HUDEP-2 (cell line): ENCODE results near the gene STAT5B.

ENCODE experiments used
- DNase-seq, 76 experiments: peaks; one replicate each; lab custom pipeline; 2025; ENCODE audit not compliant: unreplicated experiment in 76 of 76; lab: John Stamatoyannopoulos, UW

STAT5B gene

DNA sequence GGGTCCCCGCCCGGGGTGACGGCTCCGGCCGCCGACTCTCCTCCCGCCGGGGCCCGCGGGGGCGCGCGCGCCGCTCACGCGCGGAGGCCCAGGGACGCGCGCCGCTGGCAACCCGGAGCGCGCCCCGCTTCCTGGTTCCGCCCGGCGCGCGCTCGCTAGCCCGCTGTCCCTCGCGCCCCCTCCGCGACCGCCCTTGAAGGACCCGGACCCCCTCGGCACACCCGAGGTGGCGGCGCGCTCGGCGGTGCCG is at the start of gene STAT5B:
TSS of gene STAT5B (minus strand) at position 33 of the 250 bp plus-strand sequence. CDS start 44,264 bp downstream, outside the sequence.
- DNase-seq = peak in 51 of 76 experiments; percentile 10 to 71 (median 47)

DNA sequence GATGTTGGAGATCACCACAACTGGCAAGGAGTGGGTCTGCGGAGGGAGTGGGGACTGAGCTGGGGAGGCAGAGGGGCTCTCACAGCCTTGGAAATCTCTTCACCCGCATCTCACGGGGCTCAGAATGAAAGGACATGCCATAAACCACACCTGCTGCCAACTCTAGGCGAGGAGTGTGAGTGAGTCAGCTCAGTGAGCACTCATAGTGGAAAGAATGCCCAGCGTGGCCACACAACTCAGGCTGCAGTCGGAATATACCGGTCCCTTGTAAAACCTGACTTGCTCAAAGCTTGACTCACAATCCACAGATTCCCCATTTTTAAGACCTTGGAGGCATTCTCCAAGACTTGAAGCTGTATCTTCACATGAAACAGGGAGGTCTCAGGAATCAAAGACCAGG is 48.8 kb upstream of the STAT5B start:
- DNase-seq = peak in 2 of 76 experiments; percentile 11 to 42

DNA sequence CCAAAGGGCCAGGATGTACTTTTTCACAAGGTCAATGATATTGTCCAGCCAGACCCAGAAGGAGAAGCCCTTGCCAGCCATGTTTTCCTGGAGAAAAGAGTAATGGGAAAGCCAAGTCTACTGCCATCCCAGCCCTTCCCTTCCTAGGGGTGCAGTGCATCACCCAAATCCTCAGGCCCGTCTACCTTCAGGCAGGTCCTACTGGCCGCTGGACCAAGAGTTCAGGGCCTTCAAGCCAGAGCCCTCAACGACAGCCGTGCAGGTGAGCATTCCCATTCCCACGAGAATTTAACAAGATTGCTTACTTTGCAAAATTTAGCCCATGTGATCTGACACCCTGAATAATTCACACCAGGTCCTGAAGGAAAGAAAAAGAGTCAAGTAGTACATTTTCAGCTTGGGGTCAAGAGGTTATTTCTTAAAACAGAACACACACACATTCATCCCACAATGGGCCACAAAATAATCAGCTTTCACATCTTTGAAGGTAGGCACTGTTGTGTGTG is 47.1 kb upstream of the STAT5B start:
- DNase-seq = no peak

GRCh38 chr17:42322382-42323267 is 46.4 kb upstream of the STAT5B start:
- DNase-seq = peak in 75 of 76 experiments; percentile 13 to 96 (median 88)

DNA sequence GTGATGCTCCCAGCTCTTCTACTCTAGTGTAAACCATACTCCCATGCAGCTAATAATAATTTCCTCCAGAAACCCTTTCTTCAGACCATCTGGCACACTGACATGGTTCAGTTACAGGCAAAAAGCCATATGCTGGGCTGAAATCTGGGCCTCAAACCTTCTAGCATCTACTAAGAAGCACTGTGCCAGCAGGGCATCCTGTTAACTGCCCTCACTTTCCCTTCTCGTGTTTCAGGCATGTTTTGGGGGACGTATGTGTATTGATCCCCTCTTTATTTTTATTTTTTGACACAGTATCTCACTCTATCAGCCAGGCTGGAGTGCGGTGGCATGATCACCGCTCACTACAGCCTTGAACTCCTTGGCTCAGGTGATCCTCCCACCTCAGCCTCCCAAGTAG is 45.4 kb upstream of the STAT5B start:
- DNase-seq = peak in 1 of 76 experiments; percentile 11

GRCh38 chr17:42317967-42318366 is 41.8 kb upstream of the STAT5B start:
- peak in 1 of 76 experiments; percentile 9 for DNase-seq

DNA sequence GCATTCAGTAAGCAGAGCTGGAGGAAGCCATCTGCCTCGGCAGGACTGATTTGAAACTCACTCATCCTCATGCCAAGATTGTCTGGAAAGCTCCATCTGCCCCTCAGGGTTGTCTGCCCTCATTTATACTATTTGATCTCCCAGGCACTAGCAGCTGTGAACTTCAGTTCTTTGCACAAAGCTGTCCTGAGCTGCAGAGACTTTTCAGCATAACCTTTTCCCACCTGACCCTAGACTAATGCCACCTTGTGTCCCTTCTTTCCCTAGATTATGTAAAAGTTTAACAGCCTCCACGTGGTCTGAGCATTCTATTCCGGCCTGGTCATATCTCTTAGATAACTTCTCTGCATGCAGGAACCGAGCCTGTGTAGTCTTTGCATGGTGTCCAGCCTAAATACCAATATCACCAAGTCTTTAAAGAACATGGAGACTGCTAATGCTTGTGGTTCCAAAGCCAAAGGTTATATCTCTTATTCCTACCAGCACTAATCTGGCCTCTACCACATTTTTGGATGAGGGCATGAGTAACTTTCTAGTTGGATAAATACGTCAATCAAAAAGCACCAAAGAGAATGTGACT is 41.2 kb upstream of the STAT5B start:
- DNase-seq = peak in 9 of 76 experiments; percentile 16 to 41 (median 31)

DNA sequence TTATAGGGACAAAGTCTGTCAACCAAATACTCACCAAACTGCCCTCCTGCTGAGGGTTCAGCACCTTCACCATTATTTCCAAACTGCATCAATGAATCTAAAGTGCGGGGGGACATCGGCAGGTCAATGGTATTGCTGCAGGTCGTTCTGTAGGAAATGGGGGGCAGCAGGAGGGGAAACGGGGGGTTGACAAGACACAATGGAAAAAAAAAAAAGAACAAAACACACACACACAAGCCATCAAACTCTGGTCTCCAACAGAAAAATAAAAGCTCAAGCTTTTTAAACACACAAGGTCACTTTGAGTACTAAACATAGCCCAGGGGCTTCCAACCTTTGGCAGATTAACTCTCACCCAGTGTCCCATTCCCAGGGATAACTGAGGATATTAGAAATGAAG is 40.6 kb upstream of the STAT5B start:
- no peak for DNase-seq

DNA sequence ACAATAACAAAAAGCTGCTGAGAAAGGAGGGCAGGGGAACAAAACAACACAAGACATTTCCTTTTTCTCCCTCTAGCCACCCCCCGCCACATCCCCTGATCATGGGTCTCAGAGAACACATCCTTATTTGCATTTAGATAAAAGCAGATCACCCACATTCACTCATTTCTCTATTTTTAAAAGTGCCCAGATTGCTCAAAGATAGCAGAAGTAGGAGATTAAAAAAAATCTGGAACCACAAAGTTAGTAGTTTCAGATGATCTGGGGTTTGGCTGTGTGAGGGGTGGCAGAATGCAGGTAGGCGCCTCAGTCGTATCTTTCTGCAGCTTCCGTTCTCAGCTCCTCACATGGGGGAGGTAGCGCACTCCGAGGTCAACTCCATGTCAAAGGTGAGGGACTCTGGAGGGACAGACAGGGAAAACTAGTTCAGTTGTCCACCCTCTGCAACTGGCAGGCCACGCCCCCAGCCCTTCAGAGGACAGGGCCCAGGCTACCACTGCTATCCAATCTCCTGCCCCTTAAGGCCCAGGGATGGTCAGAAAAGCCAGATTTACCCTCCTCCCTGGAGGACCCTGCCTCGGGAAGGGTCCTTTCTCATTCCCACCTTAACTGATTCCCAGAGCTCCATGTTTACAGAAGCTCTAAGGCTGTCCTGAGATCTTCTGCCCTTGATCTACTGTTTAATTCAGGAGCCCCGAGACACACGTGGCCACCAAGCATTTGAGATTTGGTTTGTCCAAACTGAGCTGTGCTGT is 39.4 kb upstream of the STAT5B start:
- DNase-seq = peak in 7 of 76 experiments; percentile 12 to 46 (median 23)

DNA sequence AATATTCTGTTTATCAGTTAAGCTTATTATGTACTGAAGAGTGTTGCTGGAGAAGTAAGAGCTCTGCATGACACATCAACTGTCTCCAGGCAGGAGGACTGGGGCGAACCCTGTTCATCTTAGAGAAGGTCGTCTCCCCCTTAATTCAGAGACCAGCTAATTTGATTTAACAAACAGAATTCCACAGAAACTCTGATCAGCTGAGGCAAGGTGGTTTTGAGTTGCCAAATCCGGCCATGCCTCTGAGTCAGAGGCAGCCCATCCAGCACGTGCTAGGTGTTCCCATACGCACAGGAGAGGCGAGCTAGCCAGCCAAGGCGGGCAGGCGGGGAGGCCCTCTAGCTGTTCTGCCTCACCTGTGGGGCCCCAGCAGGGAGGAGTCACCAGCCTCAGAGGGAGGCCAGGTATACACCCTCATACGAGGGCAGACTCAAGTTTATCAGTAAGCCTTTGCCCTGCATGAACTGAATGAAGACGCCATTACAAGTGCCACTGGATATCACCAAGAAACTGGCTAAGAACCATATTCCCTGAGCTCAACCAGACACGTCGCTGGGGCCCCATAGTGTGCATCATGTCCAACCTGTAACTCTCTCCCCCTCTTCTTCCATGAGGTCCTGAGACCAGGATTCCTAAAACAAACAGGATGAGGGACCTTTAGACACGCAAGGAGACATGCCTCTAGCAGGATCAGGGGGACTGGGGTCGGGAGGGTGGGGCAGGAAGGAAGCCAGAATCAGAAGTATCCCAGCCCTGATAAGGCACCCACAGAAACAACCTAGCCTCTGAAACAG is 37.8 kb upstream of the STAT5B start:
- peak in 57 of 76 experiments; percentile 16 to 81 (median 43) for DNase-seq

DNA sequence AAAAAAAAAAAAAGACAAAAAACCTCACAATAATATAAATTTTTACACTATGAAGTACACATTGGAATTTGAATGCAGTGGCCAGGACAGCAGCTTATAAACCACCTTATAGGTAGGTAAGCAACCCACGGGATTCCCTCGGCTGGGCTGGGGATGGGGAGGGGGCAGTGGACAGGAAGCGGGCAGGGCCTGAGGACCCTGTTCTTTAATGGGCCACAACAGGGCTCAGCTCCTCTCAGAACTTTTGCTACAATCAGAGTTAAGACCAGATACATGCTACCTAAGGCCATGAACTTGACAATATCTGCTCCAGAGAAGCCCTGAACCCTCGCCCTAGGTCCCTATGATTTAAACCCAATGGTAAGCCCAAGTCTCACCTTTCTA is 37.2 kb upstream of the STAT5B start:
- DNase-seq = peak in 7 of 76 experiments; percentile 26 to 64 (median 42)

DNA sequence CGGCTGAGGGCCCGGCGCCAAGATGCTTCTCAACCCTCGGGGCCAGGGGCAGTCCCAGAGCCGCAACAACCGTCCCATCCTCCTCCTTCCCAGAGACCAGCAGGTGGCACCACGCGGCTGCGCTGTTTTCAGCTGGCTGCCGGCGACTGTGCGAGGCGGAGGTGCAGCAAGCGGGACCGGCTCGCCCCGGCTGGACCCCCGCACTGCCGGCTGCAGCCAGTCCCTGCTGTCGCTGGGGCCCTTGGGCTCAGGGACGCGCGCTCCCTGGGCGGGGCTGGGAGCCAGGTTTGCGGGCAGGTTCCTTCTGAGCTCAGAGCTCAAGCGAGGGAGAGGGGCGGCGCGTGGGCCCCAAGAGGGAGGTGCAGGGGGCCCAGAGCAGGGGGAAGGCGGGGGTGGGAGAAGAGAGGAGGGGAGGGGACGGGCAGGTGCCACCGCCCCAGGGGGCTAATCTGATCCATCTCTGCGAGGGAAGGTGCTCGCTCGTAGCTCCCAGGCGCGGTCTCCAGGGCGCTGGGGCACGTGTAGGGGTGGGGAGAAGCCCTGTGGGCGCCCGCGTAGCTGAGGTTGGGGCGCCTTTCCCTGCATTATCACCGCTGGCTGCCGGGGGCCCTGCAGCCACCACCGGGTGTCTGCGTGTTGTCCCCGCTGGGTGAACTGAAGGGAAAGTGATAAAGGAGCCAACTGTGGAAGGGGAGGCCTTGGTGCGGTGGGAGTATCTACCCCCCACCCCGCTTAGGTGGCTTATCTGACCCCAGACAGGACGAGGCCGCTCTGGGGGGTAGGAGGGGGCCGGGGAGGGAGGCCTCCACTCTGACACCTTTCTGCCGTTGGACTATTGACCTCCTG is 36.3 kb upstream of the STAT5B start:
- DNase-seq = peak in 74 of 76 experiments; percentile 68 to 99 (median 88)

- peak in 2 of 76 experiments; percentile 57 to 62 for DNase-seq
Measured at GRCh38 chr17:42312035-42312284, 35.8 kb upstream of the STAT5B start.

- peak in 74 of 76 experiments; percentile 27 to 94 (median 82) for DNase-seq
Measured at GRCh38 chr17:42311240-42312034, 35.2 kb upstream of the STAT5B start.

DNA sequence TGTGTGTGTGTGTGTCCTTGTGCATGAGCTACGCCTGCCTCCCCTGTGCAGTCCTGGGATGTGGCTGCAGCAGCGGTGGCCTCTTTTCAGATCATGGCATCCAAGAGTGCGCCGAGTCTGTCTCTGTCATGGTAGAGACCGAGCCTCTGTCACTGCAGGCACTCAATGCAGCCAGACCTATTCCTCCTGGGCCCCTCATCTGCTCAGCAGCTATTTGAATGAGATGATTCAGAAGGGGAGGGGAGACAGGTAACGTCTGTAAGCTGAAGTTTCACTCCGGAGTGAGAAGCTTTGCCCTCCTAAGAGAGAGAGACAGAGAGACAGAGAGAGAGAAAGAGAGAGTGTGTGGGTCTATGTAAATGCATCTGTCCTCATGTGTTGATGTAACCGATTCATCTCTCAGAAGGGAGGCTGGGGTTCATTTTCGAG is 34.6 kb upstream of the STAT5B start:
- DNase-seq = peak in 1 of 76 experiments; percentile 29

- DNase-seq = no peak
Measured at GRCh38 chr17:42309986-42310786, 34.0 kb upstream of the STAT5B start.

- no peak for DNase-seq
Measured at GRCh38 chr17:42309142-42309541, 33.0 kb upstream of the STAT5B start.

DNA sequence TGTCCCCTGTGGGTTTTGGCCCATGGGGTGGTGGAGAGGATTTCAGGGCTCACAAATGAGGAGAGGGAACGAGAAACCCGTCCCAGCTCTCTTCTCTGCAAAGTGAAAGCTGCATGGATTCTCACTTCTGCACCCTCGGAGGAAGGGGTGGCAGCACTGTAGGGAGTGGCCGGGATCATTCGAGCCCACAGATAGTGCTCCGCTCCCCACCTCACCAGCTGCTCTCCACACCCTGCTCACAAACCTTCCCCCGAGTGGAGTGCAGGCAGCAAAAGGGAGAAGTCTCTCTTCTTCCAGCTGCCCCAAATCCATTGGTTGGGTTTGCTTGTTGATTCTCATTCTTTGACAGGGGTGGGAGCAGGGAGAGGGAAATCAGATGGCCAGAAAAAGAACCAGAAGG is 32.3 kb upstream of the STAT5B start:
- DNase-seq = peak in 10 of 76 experiments; percentile 8 to 42 (median 26)
